ENCODE data around the gene CARHSP1.

CARHSP1 gene

DNA sequence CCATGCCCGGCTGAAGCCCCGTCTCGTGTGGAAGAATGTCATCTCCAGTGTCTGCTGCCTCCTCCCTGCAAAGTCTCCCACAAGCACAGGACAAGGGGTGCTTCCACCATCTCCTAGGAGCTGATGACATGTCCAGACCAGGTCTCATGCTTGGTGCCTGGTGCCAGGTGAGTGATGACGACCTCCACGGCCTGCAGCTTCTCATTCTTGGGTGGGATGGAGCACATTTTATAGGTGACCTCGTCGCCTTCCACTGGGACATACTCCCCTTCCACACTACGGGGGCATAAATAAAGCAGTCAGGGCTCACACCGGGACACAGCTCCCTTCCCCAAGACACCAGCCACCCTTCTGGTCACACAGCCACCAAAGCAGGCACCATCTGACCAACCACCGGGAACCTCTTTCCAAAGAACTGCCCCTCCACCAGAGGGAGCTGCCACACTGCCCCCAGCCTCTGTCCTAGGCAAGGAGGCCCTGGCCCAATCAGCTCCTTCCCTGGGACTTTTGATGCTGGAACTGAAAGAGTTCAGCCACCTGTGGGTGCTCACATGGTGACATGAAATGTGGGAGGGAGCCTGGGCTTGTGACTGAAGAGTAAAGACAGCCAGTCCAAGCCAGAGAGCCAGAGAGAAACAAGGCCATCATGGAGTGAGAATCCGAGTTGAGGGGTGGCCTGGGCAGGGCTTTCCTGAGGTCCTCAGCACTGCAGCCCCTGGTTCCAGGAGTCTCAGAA lies 13.6 kb downstream of the CARHSP1 start:
- no peak overlapping the region for H3K27ac Mint-ChIP-seq
- no peaks in the 10 kb centered on the region for H3K27me3 Mint-ChIP-seq
- H3K9me3 Mint-ChIP-seq = no peaks in the 10 kb centered on the region
- H3K36me3 Mint-ChIP-seq = peaks cover 11% of the 10 kb centered on the region
- H3K4me1 Mint-ChIP-seq = peaks cover 15% of the 10 kb centered on the region
- H3K4me3 Mint-ChIP-seq = no peak overlapping the region

DNA sequence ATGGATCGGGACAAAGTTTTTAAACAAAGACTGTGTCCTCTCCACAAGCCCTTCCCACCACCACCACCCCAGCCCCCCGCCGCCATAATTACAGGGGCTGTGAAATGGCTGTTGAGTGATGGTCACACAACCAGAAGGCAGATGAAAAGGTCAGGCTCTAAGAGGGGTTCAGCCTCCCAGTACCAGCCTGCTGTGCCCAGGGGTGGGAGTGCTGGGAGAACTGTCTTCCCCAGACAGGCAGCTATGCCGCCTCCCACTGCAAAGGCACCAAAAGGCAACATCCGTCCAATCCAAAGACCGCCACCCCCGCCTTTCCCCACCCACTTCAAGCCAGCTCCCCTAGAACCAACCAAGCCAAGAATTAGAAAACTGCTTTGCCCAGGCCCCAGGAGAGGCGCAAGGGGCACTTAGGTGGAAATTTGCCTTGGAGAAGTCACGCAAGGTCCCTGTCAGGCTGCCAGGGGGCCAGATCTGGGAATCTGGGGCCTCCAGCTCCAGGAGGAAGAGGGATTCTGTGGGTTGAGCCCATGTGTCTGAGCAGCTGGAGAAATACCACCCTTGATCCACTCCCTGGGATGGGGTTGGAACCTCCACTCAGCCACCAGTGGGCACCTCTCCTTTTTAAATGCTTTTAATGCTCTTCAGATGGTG lies 14.4 kb downstream of the CARHSP1 start:
- H3K36me3 Mint-ChIP-seq = peaks cover 11% of the 10 kb centered on the region
- no peaks in the 10 kb centered on the region for H3K9me3 Mint-ChIP-seq
- H3K4me3 Mint-ChIP-seq = no peak overlapping the region
- H3K27ac Mint-ChIP-seq = no peak overlapping the region
- peaks cover 22% of the 10 kb centered on the region for H3K4me1 Mint-ChIP-seq
- no peaks in the 10 kb centered on the region for H3K27me3 Mint-ChIP-seq

- peaks cover 22% of the 10 kb centered on the region for H3K4me1 Mint-ChIP-seq
- peaks cover 10% of the 10 kb centered on the region for H3K36me3 Mint-ChIP-seq
- peak overlapping the region; percentile 72 for H3K27ac Mint-ChIP-seq
- no peak overlapping the region for H3K4me3 Mint-ChIP-seq
- no peaks in the 10 kb centered on the region for H3K9me3 Mint-ChIP-seq
- H3K27me3 Mint-ChIP-seq = no peaks in the 10 kb centered on the region
Observed at GRCh38 chr16:8853611-8854010, 15.2 kb downstream of the CARHSP1 start.

DNA sequence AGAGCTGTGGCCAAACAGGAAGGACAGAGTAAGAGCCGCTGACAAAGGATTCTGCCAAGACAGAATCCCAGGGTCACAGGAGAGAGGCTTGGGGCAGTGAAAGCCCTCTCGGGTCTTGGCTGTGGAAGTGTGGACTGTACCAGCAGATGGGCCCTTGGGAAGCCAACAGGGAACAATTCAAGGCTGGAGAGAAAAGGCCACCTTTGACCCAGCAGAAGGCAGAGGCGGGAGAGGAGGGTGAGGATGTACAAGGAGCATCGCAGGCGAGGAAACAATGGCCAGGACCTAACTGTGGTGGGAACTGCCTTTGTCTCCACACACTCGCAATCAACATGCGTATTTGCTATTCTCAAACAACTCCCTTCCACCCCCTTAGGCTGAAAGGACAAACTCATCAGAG lies 15.7 kb downstream of the CARHSP1 start:
- Mint-ChIP-seq H3K27me3 (no peaks in the 10 kb centered on the region), H3K4me1 (peaks cover 22% of the 10 kb centered on the region), H3K27ac (peak overlapping the region; percentile 72), H3K9me3 (no peaks in the 10 kb centered on the region), H3K36me3 (peaks cover 10% of the 10 kb centered on the region), H3K4me3 (no peak overlapping the region)

- H3K4me3 Mint-ChIP-seq = no peak overlapping the region
- H3K36me3 Mint-ChIP-seq = peaks cover 10% of the 10 kb centered on the region
- peak overlapping the region; percentile 68 for H3K27ac Mint-ChIP-seq
- no peaks in the 10 kb centered on the region for H3K27me3 Mint-ChIP-seq
- H3K9me3 Mint-ChIP-seq = no peaks in the 10 kb centered on the region
- H3K4me1 Mint-ChIP-seq = peaks cover 19% of the 10 kb centered on the region
Observed at GRCh38 chr16:8852534-8852933, 16.3 kb downstream of the CARHSP1 start.

GRCh38 chr16:8851761-8852403 lies 16.9 kb downstream of the CARHSP1 start:
- Mint-ChIP-seq H3K36me3 (peaks cover 10% of the 10 kb centered on the region), H3K9me3 (no peaks in the 10 kb centered on the region), H3K4me3 (no peak overlapping the region), H3K27me3 (no peaks in the 10 kb centered on the region), H3K27ac (peak overlapping the region; percentile 62), H3K4me1 (peaks cover 19% of the 10 kb centered on the region)

DNA sequence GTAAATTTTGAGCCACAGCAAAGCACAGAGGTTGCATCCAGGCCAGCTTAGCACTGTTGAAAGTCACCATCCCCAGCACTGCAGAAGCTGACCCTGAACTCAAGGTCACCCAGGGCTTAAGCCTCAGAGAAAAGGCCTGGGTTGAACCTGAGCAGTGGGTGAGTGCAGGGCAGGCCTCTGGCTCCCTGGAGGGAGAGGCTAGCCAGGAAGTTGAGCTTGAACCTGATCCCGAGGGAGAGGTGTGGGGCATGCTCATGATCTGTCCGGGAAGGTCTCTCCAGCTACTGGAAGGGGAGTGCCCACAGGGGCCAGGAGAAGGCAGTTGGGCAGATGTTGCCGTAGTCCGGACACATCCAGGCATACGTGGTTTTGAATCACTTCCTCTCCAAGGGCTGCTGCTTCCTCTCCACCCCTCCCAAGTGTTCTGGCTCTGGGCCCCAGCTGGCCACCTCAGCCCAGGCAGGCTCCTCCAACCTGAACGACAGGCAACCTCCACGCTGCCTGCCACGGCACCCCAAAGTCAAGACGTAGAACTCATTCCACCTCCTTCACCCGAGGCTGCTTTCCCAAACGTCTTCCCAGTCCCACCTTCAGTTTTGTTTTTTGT lies 18.4 kb downstream of the CARHSP1 start:
- peak overlapping the region; percentile 62 for H3K27ac Mint-ChIP-seq

DNA sequence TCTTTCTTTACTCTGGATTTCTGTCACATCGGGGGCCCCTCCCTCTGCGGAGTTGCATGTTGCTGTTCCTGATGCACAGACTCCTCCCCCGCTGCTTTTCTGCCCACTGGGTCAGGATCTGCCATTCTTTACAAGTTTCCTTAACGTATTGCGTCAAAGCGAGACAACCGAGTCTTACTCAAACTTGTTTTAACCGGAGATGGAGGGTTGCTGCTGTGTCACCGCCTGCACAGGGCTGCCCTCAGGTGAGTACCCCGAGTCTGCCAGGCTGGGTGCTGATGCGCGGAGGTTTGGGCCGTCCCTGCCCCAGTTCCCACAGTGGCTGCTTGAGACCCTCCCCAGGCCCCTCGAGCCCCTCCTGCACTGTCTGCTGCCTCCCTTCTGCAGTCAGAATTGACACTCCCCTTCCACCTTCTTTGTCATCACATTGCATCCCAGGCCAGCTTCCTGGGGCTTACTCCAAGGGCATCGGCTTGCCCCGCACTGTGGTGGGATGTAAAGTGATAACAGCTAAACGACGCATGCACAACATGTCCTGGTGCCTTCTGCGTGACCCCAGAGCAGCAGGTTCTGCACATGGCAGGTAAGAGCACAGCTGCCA lies 19.3 kb downstream of the CARHSP1 start:
- Mint-ChIP-seq H3K4me3 (no peak overlapping the region), H3K4me1 (peaks cover 20% of the 10 kb centered on the region), H3K9me3 (no peaks in the 10 kb centered on the region), H3K27ac (no peak overlapping the region), H3K27me3 (no peaks in the 10 kb centered on the region), H3K36me3 (peaks cover 10% of the 10 kb centered on the region)

More for the DNA sequence above, 18.4 kb downstream of the CARHSP1 start:
- Mint-ChIP-seq H3K36me3 (peaks cover 10% of the 10 kb centered on the region), H3K27me3 (no peaks in the 10 kb centered on the region), H3K4me1 (peaks cover 14% of the 10 kb centered on the region), H3K4me3 (no peak overlapping the region), H3K9me3 (no peaks in the 10 kb centered on the region)

DNA sequence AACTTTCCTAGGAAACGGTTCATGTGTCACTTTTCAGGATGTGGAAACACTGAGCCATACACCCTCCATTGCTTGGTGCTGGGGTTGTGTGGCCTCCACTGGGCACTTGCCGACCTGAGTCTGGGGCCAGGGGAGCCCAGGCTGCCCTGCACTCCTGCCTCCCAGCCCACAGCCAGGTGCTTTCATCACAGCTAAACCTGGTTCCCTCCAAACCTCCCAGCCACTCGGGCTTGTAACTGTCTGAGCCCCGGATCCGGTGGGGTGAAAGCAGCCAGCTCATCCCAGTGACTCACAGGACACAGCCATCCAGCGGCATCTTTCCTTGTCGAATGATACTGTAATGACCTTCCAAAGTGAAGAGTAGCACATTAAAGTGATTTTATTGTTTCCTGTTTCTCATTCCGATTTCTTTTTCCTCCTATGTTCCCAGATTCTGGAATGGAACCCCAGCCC lies 19.8 kb downstream of the CARHSP1 start:
- Mint-ChIP-seq H3K36me3 (peaks cover 10% of the 10 kb centered on the region), H3K9me3 (no peaks in the 10 kb centered on the region), H3K4me1 (peaks cover 22% of the 10 kb centered on the region), H3K27ac (no peak overlapping the region), H3K27me3 (no peaks in the 10 kb centered on the region), H3K4me3 (no peak overlapping the region)

DNA sequence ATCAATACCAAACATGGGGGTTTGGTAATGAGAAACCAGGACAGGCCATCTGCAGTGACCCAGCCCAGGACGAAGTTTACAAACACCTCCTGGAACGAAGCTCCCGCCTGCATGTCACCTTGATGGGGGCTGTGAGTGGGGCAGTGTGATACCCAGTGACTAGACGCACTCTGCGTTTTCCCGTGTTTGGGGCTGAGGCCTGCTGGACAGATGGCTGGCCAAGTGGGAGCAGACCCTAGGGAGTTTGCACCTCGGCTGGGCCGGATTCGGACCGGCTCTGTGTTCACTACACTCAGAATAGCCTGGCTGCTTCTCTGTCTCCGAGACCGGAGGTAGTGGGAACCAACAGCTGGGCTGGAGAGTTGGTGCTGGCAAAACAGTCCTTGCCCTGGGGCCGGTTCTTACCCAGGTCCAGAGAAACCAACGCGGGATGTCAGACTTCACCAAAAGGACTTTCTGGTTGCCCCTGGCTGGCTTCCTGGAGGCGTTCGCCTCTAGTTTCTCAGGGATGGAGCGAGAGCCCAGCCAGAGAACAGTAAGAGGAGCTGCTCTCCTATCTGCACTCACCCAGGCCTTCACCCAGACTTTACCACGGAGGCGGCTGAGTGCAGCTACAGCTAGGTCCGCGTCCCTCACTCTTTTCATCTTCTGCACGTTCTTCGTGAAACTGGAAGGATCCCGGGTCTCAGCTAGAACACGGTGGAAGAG lies 20.4 kb downstream of the CARHSP1 start:
- Mint-ChIP-seq H3K27ac (no peak overlapping the region), H3K4me1 (peaks cover 27% of the 10 kb centered on the region), H3K36me3 (peaks cover 10% of the 10 kb centered on the region), H3K27me3 (no peaks in the 10 kb centered on the region), H3K4me3 (no peak overlapping the region), H3K9me3 (no peaks in the 10 kb centered on the region)

GRCh38 chr16:8847623-8848022 lies 21.2 kb downstream of the CARHSP1 start:
- Mint-ChIP-seq H3K4me1 (peaks cover 27% of the 10 kb centered on the region), H3K27me3 (no peaks in the 10 kb centered on the region), H3K36me3 (peaks cover 5% of the 10 kb centered on the region), H3K9me3 (no peaks in the 10 kb centered on the region), H3K27ac (no peak overlapping the region), H3K4me3 (no peak overlapping the region)

- Mint-ChIP-seq H3K36me3 (peaks cover 5% of the 10 kb centered on the region), H3K9me3 (no peaks in the 10 kb centered on the region), H3K27ac (peak overlapping the region; percentile 82), H3K27me3 (no peaks in the 10 kb centered on the region), H3K4me3 (no peak overlapping the region), H3K4me1 (peaks cover 32% of the 10 kb centered on the region)
Observed at GRCh38 chr16:8847145-8847544, 21.7 kb downstream of the CARHSP1 start.

- H3K4me1 Mint-ChIP-seq = peaks cover 32% of the 10 kb centered on the region
- peaks cover 6% of the 10 kb centered on the region for H3K36me3 Mint-ChIP-seq
- H3K27ac Mint-ChIP-seq = no peak overlapping the region
- H3K4me3 Mint-ChIP-seq = no peak overlapping the region
- H3K9me3 Mint-ChIP-seq = no peaks in the 10 kb centered on the region
- no peaks in the 10 kb centered on the region for H3K27me3 Mint-ChIP-seq
Observed at GRCh38 chr16:8846401-8846932, 22.3 kb downstream of the CARHSP1 start.

DNA sequence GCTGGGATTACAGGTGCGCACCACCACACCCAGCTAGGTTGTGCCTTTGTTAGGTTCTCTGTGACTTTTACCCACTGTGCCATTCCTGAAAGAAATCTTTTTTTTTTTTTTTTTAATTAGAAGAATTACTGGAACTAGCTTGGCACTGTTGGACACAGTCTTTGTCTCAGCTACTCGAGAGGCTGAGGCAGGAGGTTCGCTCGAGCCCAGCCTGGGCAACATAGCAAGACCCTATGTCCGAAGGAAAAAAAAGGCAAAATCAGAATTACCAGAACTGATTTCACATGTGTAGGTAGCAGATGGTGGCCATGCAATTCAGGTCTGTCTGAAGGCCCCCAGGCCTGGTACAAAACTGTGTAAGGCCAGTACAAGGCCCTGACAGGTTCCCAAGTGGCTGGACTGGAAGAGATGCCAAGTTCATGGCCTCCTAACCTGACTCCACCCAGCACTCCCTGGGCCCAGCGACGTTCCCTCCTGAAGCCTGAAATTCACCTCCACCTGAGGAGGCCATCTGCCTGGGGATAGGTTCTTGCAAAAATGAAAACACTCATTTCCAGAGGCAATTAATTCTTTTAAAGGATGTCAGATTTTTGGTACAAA lies 23.0 kb downstream of the CARHSP1 start:
- Mint-ChIP-seq H3K27ac (no peak overlapping the region), H3K4me1 (peaks cover 30% of the 10 kb centered on the region), H3K27me3 (no peaks in the 10 kb centered on the region), H3K9me3 (no peaks in the 10 kb centered on the region), H3K4me3 (no peak overlapping the region), H3K36me3 (peaks cover 5% of the 10 kb centered on the region)
